Measurements from ENCODE around the gene RANBP1. TPM values are rescaled to one million over a fixed set of nuclear protein-coding genes. Genes with fewer than 3 reads are reported as not detected.

The RANBP1 gene
- total and polyA plus RNA-seq, 2 of the 4 experiments (the other 2 are of a cell fraction), result 173 to 376 TPM

DNA sequence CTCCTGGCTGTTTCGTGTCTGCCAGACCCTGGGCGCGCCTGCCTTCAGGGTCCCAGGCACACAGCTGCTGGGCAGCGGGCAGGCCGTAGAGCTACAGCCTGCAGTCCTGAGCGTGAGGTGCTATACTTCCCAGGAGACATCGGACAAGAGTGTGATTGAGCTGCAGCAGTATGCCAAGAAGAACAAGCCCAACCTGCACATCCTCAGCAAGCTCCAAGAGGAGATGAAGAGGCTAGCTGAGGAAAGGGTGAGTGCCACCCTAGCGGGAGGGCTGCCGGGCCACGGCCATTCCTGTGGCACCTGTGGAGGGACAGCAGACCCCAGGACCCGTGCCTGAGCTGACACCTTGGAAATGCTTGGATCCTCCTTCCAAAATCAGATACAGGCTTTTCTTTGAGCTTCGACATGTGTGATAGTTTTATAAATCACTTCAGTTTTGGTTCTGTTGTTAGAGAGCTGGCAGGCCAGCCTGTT, 7.1 kb upstream of the RANBP1 start:
- Histone ChIP-seq H3K79me1 (ENCODE audit: low read depth in 1 of 2, low read length in 2 of 2) (peaks cover 8 to 35% of the 10 kb centered on the region in 2 experiments), H4K91ac (ENCODE audit: insufficient read depth, low read depth, low read length) (no peak overlapping the region), H2BK15ac (ENCODE audit: low read depth, low read length) (no peak overlapping the region), H3K4me2 (ENCODE audit: low read depth, low read length) (no peak overlapping the region), H2BK120ac (ENCODE audit: low read depth, low read length) (no peak overlapping the region), H3K9ac (ENCODE audit: low read depth, low read length) (no peak overlapping the region), H2AK5ac (ENCODE audit: low read depth, low read length) (no peak overlapping the region), H3K27me3 (ENCODE audit: control insufficient read depth, insufficient read depth, low read length) (no peaks in the 10 kb centered on the region), H2BK5ac (ENCODE audit: low read depth, low read length, poor library complexity, severe bottlenecking) (no peak overlapping the region), H3K36me3 (ENCODE audit: control insufficient read depth, insufficient read depth, low read length) (peaks cover 84% of the 10 kb centered on the region), H3K56ac (ENCODE audit: extremely low read depth, insufficient read depth, low read length) (no peak overlapping the region), H3K9me3 (ENCODE audit: control insufficient read depth, insufficient read depth, low read length) (no peaks in the 10 kb centered on the region), H4K5ac (ENCODE audit: low read depth, low read length) (no peak overlapping the region), H4K20me1 (ENCODE audit: insufficient read depth, low read length) (peaks cover 53% of the 10 kb centered on the region), H3K4me1 (ENCODE audit: control insufficient read depth, insufficient read depth, low read length) (no peaks in the 10 kb centered on the region), H3K27ac (ENCODE audit: insufficient read depth, low read length) (no peak overlapping the region), H3K23ac (ENCODE audit: low read depth, low read length) (no peak overlapping the region), H2AK9ac (replicated peaks; ENCODE audit: low read depth, low read length, poor library complexity) (no peak overlapping the region), H2BK20ac (ENCODE audit: low read depth, low read length) (no peak overlapping the region), H4K8ac (ENCODE audit: low read depth in 2 of 2, low read length in 2 of 2) (no peak overlapping the region), H3K14ac (replicated peaks; ENCODE audit: low read depth, low read length) (no peak overlapping the region), H3K9me1 (ENCODE audit: insufficient read depth, low read length) (no peaks in the 10 kb centered on the region), H3K4ac (ENCODE audit: low read depth, low read length) (no peak overlapping the region), H2AFZ (replicated peaks; ENCODE audit: low read length, poor library complexity) (no peak overlapping the region), H3K18ac (ENCODE audit: low read depth, low read length) (no peak overlapping the region), H3K4me3 (ENCODE audit: insufficient read depth, low read depth, low read length) (no peak overlapping the region)
- TF ChIP-seq FOS (IDR thresholded peaks at IDR 0.05; ENCODE audit: low read depth, low read length), result no peak
- TF ChIP-seq RFX5 (IDR thresholded peaks at IDR 0.05; ENCODE audit: low read depth, low read length), result no peak
- TF ChIP-seq, protein P1, sequence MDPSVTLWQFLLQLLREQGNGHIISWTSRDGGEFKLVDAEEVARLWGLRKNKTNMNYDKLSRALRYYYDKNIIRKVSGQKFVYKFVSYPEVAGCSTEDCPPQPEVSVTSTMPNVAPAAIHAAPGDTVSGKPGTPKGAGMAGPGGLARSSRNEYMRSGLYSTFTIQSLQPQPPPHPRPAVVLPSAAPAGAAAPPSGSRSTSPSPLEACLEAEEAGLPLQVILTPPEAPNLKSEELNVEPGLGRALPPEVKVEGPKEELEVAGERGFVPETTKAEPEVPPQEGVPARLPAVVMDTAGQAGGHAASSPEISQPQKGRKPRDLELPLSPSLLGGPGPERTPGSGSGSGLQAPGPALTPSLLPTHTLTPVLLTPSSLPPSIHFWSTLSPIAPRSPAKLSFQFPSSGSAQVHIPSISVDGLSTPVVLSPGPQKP (IDR thresholded peaks at IDR 0.05; ENCODE audit: borderline replicate concordance, low read depth, low read length), result no peak
- no peak for TF ChIP-seq RAD21 (IDR thresholded peaks at IDR 0.05; ENCODE audit: low read length)
- no peak for TF ChIP-seq MXI1 (IDR thresholded peaks at IDR 0.05; ENCODE audit: borderline replicate concordance, low read depth, low read length)
- no peak for TF ChIP-seq NFE2L2 (IDR thresholded peaks at IDR 0.05; ENCODE audit: low read depth, low read length)
- no peak for TF ChIP-seq SMC3 (IDR thresholded peaks at IDR 0.05; ENCODE audit: low read depth, low read length)
- TF ChIP-seq MAFK (IDR thresholded peaks at IDR 0.05; ENCODE audit: low read depth, low read length), result no peak
- TF ChIP-seq RCOR1 (IDR thresholded peaks at IDR 0.05; ENCODE audit: insufficient replicate concordance, low read length), result no peak
- no peak for TF ChIP-seq CHD1 (IDR thresholded peaks at IDR 0.05; ENCODE audit: low read depth, low read length)
- TF ChIP-seq, protein P2, sequence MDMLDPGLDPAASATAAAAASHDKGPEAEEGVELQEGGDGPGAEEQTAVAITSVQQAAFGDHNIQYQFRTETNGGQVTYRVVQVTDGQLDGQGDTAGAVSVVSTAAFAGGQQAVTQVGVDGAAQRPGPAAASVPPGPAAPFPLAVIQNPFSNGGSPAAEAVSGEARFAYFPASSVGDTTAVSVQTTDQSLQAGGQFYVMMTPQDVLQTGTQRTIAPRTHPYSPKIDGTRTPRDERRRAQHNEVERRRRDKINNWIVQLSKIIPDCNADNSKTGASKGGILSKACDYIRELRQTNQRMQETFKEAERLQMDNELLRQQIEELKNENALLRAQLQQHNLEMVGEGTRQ (IDR thresholded peaks at IDR 0.05; ENCODE audit: low read depth, low read length), result no peak
- TF ChIP-seq POLR2A (IDR thresholded peaks at IDR 0.05; ENCODE audit: low read depth, low read length), result no peak
- no peak for TF ChIP-seq MAZ (IDR thresholded peaks at IDR 0.05; ENCODE audit: borderline replicate concordance, low read depth, low read length)
- no peak for TF ChIP-seq CEBPB (IDR thresholded peaks at IDR 0.05; ENCODE audit: low read depth, low read length)
- TF ChIP-seq, protein P3, sequence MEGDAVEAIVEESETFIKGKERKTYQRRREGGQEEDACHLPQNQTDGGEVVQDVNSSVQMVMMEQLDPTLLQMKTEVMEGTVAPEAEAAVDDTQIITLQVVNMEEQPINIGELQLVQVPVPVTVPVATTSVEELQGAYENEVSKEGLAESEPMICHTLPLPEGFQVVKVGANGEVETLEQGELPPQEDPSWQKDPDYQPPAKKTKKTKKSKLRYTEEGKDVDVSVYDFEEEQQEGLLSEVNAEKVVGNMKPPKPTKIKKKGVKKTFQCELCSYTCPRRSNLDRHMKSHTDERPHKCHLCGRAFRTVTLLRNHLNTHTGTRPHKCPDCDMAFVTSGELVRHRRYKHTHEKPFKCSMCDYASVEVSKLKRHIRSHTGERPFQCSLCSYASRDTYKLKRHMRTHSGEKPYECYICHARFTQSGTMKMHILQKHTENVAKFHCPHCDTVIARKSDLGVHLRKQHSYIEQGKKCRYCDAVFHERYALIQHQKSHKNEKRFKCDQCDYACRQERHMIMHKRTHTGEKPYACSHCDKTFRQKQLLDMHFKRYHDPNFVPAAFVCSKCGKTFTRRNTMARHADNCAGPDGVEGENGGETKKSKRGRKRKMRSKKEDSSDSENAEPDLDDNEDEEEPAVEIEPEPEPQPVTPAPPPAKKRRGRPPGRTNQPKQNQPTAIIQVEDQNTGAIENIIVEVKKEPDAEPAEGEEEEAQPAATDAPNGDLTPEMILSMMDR (conservative IDR thresholded peaks at IDR 0.05; ENCODE audit: low read depth, low read length), result no peak
- no peak for TF ChIP-seq BHLHE40 (IDR thresholded peaks at IDR 0.05; ENCODE audit: low read depth, low read length)
- no peak for DNase-seq
- no TSS peak for BruUV-seq (replicated peaks)
- in situ Hi-C loops (cut with MboI; ENCODE audit: low sequenced_read_pairs) (no loop called here), dilution Hi-C loops (cut with HindIII; ENCODE audit: low sequenced_read_pairs, unreplicated experiment) (no loop called here), intact Hi-C loops (cut with micrococcal nuclease) (no loop called here)
- ATAC-seq (ENCODE audit: low read depth), result no peak
- POLR2A ChIA-PET (ENCODE audit: unreplicated experiment), result no interaction called here
- no CpG with 5 or more reads among the region's 12 CpGs for WGBS, 2 experiments (ENCODE audit: extremely low coverage in 2 of 2, insufficient read length in 1 of 2)
- CTCF ChIA-PET, result no interaction called here

All from IMR-90 (cell line).